Activated naive CD4-positive, alpha-beta T cell treated with anti-CD3 and anti-CD28 coated beads, Interleukin-2, amount 50 U/mL, for 24 hours (primary cell): ENCODE data around the gene LMO7.

Experiments
- H3K27ac Mint-ChIP-seq: one replicate; pipeline ENCODE4 v1.8.0; 2021; ENCODE audit warnings: mild to moderate bottlenecking, mixed read lengths
- H3K27me3 Mint-ChIP-seq: one replicate; pipeline ENCODE4 v1.8.0; 2021; ENCODE audit warnings: mixed read lengths
- H3K36me3 Mint-ChIP-seq: one replicate; pipeline ENCODE4 v1.8.0; 2021; ENCODE audit warnings: mixed read lengths
- H3K4me1 Mint-ChIP-seq: one replicate; pipeline ENCODE4 v1.8.0; 2021; ENCODE audit warnings: mixed read lengths
- H3K4me3 Mint-ChIP-seq: one replicate; pipeline ENCODE4 v1.8.0; 2021; ENCODE audit warnings: mild to moderate bottlenecking, mixed read lengths
- H3K9me3 Mint-ChIP-seq: one replicate; pipeline ENCODE4 v1.8.0; 2021; ENCODE audit warnings: mixed read lengths

Gene LMO7

DNA sequence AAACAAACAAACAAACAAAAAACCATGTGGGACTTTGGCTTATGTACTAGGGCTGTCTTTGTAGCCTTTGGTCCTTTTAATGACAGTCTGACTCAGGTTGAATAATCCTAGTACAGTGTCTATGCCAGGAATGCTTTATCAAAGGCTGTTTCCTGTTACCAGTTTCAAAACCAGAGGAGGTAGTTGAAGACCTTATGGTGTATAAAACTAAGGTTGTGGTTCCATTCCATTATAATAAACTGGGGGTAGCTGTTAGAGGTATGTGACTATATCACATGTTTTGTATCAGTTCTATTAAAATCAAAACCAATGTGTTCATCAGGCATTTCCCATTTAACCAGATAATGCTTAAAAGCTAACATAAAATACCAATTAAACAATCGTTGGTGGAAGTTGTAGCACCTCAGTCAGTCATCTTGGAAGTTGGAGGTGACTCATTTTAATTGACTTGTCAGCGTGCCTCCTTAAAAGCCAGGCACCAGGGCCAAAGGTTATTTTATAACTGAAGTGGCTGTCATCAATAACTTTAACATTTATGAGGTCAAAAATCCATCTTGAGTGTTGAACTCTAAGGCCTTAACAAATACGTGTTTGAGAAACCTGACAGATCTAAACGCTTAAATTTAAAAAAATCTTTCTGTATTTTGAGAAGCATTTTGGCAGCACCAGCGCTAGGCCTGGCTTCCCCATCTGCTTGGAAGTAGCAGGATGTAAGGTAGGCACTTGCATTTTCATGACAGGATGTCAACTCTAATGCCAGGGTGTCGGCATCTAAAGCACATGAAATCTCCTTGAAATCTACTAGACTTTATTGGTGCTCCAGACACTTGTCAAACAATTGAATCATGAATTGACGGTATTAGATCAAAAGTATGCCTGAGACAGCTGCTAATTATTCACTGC, 162.5 kb downstream of the LMO7 start:
- Mint-ChIP-seq H3K4me3 (no peak overlapping the region), H3K27me3 (no peaks in the 10 kb centered on the region), H3K27ac (no peak overlapping the region), H3K9me3 (no peaks in the 10 kb centered on the region), H3K36me3 (peaks cover 27% of the 10 kb centered on the region), H3K4me1 (peaks cover 51% of the 10 kb centered on the region)

DNA sequence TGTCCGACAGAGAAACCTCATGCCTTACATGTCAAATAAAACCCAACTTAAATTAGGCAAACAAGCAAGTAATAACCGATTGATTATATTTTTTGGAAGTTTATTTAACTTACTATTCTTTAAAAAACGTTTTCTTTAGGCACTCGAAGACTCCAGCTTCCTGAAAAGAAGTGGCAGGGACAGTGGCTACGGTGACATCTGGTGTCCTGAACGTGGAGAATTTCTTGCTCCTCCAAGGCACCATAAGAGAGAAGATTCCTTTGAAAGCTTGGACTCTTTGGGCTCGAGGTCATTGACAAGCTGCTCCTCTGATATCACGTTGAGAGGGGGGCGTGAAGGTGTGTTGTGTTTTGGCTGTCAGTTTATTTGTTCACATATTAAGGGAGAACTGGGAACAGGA, 164.4 kb downstream of the LMO7 start:
- no peak overlapping the region for H3K4me3 Mint-ChIP-seq
- no peaks in the 10 kb centered on the region for H3K9me3 Mint-ChIP-seq
- H3K36me3 Mint-ChIP-seq, result peaks cover 32% of the 10 kb centered on the region
- no peaks in the 10 kb centered on the region for H3K27me3 Mint-ChIP-seq
- H3K4me1 Mint-ChIP-seq, result peaks cover 55% of the 10 kb centered on the region
- H3K27ac Mint-ChIP-seq, result no peak overlapping the region

DNA sequence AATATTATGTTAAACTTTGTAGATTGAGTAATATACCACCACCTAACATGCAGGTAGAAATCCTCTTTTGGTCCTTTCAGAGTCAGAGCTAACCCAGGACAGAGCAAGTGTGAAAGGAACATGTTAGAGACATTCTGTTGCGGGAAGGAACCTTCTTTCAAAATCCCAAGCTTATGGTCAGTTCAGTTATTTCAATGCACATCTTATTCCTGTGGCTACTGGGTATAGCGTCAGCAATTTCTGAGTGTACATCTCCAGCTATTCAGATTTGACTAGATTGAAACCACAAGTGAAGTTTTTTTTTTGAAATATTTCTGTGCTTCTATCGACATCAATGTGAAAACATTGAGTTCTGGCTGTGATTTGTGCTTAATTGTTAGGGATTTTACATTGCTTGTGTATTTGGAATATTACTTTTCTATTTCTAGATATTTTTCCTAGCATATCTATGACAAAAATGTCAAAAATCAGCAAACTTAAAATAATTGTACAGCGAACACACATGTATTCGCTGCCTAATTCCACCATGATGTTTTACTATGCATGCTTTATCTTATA, 165.3 kb downstream of the LMO7 start:
- Mint-ChIP-seq H3K9me3 (no peaks in the 10 kb centered on the region), H3K27me3 (no peaks in the 10 kb centered on the region), H3K4me1 (peaks cover 55% of the 10 kb centered on the region), H3K36me3 (peaks cover 34% of the 10 kb centered on the region), H3K27ac (peak overlapping the region; percentile 87), H3K4me3 (no peak overlapping the region)

DNA sequence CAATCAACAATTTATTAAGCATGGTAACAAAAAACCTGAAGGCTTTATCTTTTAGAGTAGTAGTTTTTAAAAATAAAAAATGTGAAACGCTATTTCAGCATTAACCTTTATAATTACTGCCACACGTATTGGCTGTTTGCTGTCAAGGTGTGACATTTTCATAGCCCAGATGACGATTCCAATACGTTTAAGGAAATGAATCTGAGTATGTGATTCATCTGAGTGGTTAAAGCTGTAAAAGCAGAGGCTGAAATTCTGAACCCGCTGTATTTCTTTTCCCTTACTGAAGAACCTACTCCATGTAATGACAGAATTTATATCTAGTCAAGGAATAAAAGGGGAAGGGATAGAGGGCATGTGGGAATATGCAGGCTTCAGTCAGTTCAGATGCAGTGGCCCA, 166.0 kb downstream of the LMO7 start:
- H3K36me3 Mint-ChIP-seq, result peaks cover 29% of the 10 kb centered on the region
- H3K27ac Mint-ChIP-seq, result peak overlapping the region; percentile 79
- no peaks in the 10 kb centered on the region for H3K9me3 Mint-ChIP-seq
- peaks cover 55% of the 10 kb centered on the region for H3K4me1 Mint-ChIP-seq
- no peaks in the 10 kb centered on the region for H3K27me3 Mint-ChIP-seq
- H3K4me3 Mint-ChIP-seq, result peak overlapping the region; percentile 62

DNA sequence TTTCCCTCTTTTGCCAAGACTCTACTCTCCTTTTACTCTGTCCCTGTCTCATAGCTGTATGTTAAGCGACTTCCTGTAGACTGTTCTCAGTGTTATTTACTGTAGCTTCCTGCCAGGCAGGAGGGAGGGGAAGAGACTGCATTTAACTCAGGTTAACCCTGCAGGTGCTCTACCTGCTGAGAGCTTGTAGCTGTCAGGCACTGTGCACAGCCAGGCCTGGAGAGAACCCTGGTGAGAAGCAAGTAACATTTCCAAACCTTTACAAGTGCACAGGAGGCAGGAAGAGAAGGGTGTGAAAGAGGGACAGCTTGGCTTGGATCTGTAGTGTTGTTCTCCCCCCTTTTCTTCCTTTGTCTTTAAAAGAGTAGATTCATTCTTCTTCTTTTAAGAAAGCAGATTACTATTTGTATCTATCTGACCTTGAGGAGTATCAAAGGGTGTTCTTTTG, 167.1 kb downstream of the LMO7 start:
- H3K36me3 Mint-ChIP-seq, result peaks cover 35% of the 10 kb centered on the region
- H3K9me3 Mint-ChIP-seq, result no peaks in the 10 kb centered on the region
- H3K27me3 Mint-ChIP-seq, result no peaks in the 10 kb centered on the region
- H3K4me3 Mint-ChIP-seq, result peak overlapping the region; percentile 5
- H3K27ac Mint-ChIP-seq, result peak overlapping the region; percentile 79
- H3K4me1 Mint-ChIP-seq, result peaks cover 54% of the 10 kb centered on the region

DNA sequence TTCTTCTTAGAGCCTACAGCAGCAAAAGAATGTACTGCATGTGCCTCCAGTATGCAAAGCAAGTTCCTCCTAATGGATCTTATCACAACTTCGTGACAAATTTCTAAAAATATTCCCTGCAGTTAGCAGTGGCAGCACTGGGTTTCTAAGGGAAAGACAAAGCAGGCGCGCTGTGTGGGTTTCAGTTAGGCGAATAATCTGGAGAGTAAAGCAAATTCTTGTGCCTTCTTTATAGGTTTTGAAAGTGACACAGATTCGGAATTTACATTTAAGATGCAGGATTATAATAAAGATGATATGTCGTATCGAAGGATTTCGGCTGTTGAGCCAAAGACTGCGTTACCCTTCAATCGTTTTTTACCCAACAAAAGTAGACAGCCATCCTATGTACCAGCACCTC, 167.9 kb downstream of the LMO7 start:
- Mint-ChIP-seq H3K27me3 (no peaks in the 10 kb centered on the region), H3K4me3 (no peak overlapping the region), H3K9me3 (no peaks in the 10 kb centered on the region), H3K36me3 (peaks cover 30% of the 10 kb centered on the region), H3K4me1 (peaks cover 46% of the 10 kb centered on the region), H3K27ac (no peak overlapping the region)

DNA sequence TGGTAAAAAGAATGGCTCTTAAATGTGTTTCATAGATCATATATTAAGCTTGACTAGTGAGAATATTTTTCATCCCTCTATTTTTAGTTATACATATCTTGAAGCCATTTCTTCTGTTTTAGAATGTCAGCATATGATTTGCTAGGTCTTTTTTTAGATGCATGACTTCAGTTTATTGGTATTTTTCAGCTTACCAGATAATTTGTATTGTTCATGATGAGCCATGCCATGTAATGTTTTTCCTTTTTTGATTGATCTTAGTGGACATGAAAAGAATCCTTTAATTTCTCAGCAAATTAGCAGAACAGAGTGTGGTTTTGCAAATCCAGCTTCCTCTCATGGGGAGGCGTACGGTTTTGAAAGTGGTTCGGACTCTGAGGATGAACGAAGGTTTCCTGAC, 168.5 kb downstream of the LMO7 start:
- H3K36me3 Mint-ChIP-seq, result peaks cover 28% of the 10 kb centered on the region
- H3K4me3 Mint-ChIP-seq, result no peak overlapping the region
- no peak overlapping the region for H3K27ac Mint-ChIP-seq
- H3K9me3 Mint-ChIP-seq, result no peaks in the 10 kb centered on the region
- peaks cover 42% of the 10 kb centered on the region for H3K4me1 Mint-ChIP-seq
- no peaks in the 10 kb centered on the region for H3K27me3 Mint-ChIP-seq

DNA sequence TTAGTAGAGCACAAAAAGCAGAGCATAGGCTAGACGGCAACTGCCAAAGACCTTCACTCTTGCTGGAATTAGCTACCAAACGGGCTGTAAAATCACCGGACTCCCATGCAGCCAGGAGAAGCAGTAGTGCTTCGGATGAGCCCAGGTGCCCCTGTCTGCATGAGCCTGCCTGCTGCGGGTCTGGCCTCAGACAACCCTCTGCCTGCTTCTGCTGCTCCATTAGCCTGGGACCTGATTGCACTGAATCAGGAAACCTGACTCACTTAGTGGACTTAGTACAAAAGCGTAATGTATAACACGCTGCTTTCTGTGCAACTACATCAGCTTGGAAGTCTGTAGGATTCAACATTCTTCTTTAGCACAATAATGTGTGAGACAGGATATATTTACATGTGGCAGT, 170.0 kb downstream of the LMO7 start:
- peaks cover 26% of the 10 kb centered on the region for H3K36me3 Mint-ChIP-seq
- H3K4me3 Mint-ChIP-seq, result no peak overlapping the region
- no peaks in the 10 kb centered on the region for H3K27me3 Mint-ChIP-seq
- peaks cover 30% of the 10 kb centered on the region for H3K4me1 Mint-ChIP-seq
- H3K27ac Mint-ChIP-seq, result no peak overlapping the region
- no peaks in the 10 kb centered on the region for H3K9me3 Mint-ChIP-seq

DNA sequence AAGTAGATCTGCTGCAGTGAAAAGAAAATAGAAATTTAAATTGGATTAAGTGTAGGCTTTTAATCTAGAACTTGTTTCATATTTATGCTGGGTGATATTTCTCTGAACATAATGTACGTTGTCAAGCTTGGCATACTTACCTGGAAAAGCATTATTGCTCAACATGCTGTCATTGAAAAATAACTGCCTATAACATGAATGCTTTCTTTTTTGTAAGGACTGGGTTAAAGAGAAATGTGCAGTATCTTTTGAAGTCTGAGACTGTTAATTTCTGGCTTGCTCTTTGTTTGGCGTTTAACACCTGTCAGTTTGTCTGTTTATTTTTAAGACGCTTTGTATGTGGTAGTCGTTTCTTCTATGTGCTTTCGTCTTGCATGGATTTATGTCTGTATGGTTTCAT, 175.2 kb downstream of the LMO7 start:
- no peak overlapping the region for H3K4me3 Mint-ChIP-seq
- H3K9me3 Mint-ChIP-seq, result no peaks in the 10 kb centered on the region
- no peak overlapping the region for H3K27ac Mint-ChIP-seq
- peaks cover 11% of the 10 kb centered on the region for H3K36me3 Mint-ChIP-seq
- H3K27me3 Mint-ChIP-seq, result no peaks in the 10 kb centered on the region
- H3K4me1 Mint-ChIP-seq, result no peaks in the 10 kb centered on the region

DNA sequence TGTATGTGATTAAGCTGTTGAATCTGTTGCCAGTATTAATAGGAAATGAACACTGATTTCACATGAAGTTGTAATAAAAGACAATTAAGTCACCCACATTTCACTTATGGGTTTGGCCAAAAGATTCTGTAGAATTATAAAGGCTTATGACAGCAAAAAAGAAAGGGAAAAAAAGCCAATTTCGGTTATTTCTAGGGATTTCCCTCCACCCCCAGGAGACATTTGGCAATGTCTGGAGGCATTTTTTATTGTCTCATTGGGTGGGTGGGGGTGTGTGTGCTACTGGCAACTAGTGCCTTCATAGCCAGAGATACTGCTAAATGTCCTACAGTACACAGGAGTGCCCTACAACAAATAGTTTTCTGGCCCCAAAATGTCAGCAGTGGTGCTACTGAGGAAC, 175.7 kb downstream of the LMO7 start:
- Mint-ChIP-seq H3K36me3 (peaks cover 10% of the 10 kb centered on the region), H3K4me3 (no peak overlapping the region), H3K27ac (no peak overlapping the region), H3K27me3 (no peaks in the 10 kb centered on the region), H3K9me3 (no peaks in the 10 kb centered on the region), H3K4me1 (no peaks in the 10 kb centered on the region)

DNA sequence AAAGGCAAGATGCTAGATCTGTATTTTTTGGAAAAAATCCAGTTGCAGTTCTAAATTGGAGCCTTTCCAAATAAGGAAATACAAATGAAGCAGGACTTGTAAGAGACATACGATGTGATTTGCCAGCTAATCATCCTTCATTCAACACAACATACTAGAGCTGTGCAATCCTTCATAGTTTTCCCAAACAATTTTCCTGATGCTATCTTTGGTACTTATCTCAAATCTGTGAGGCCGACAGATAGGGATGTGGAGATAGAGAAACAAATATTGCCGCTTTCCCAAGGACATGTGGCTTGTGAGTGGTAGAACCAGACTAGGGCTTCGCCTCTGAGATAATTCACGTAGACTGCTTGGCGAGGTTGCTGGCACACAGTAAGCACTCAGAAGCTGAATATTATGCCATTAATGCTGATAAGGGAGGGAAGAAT, 176.6 kb downstream of the LMO7 start:
- Mint-ChIP-seq H3K27ac (no peak overlapping the region), H3K4me3 (no peak overlapping the region), H3K36me3 (peaks cover 4% of the 10 kb centered on the region), H3K27me3 (no peaks in the 10 kb centered on the region), H3K9me3 (no peaks in the 10 kb centered on the region), H3K4me1 (no peaks in the 10 kb centered on the region)

DNA sequence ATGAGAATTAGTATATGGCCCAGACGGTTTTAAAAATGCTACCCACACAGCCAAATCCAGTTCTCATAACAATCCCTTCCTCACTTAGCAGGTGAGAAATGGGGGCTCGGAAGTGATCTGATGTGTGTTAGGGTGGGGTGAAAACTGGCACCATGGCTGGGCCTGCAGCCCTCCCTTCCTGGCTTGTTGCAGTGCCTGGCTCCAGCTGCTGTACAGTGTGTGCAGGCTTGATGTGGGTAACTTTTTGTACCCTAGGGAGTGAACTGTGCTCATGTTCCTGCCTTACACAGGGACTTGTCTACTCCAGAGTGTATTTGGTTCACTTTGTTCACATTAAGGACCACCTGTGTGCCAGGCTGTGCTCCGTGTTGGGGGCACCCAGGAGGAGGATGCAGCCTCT, 177.2 kb downstream of the LMO7 start:
- no peaks in the 10 kb centered on the region for H3K4me1 Mint-ChIP-seq
- no peaks in the 10 kb centered on the region for H3K9me3 Mint-ChIP-seq
- H3K27me3 Mint-ChIP-seq, result no peaks in the 10 kb centered on the region
- H3K27ac Mint-ChIP-seq, result no peak overlapping the region
- H3K36me3 Mint-ChIP-seq, result peaks cover 2% of the 10 kb centered on the region
- H3K4me3 Mint-ChIP-seq, result no peak overlapping the region

DNA sequence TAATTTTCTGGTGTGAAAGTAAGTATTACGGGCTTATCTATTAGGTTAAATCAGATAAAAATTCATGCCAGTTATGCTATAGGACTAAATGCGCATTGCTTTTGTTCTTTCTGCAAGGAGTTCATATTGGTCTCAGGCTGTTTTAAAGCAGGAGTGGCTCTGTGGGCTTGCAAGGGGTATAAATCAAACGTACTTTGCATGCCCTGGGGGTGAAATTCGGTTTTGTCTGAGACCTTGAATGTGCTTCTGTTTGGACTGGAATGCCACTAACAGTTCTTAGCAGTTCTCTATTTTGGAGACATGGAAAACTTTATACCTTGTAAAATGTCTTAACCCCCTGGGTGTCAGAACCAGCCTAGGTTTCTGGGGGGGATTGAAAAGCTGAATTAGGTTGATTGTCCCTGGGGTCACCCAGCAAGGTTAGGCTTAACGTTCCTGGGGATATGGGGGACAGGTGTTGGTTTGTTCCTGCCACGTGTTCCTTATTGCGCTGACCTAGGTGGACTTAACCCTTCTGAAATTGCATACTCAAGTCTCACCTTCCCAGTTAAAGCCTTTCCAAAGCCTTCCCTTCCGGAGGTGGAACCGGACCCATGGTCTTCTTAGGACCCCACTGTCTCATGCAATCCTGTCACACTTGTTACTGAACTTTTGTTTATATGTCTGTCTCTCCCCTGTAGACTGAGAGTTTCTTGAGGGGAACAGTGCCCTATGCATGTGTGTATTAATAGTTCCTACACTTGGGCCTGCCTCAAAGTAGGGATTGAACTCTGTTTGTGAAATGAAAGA, 182.2 kb downstream of the LMO7 start:
- H3K9me3 Mint-ChIP-seq, result no peaks in the 10 kb centered on the region
- H3K4me3 Mint-ChIP-seq, result no peak overlapping the region
- H3K27me3 Mint-ChIP-seq, result no peaks in the 10 kb centered on the region
- H3K36me3 Mint-ChIP-seq, result peaks cover 12% of the 10 kb centered on the region
- no peak overlapping the region for H3K27ac Mint-ChIP-seq
- no peaks in the 10 kb centered on the region for H3K4me1 Mint-ChIP-seq

DNA sequence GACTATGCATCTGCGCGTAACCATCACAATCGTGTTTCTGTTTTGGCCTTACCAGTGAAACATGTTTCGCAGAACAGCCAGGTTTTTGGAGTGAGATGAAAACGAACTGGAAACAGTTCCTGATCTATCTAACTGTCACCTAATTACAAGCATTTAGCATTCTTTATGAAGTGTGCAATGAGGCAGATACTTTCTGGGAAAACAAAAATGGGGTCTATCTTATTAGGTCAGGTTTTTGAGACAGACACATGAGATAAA, 182.8 kb downstream of the LMO7 start:
- Mint-ChIP-seq H3K4me1 (no peaks in the 10 kb centered on the region), H3K36me3 (peaks cover 17% of the 10 kb centered on the region), H3K27me3 (no peaks in the 10 kb centered on the region), H3K9me3 (no peaks in the 10 kb centered on the region), H3K4me3 (no peak overlapping the region), H3K27ac (no peak overlapping the region)

DNA sequence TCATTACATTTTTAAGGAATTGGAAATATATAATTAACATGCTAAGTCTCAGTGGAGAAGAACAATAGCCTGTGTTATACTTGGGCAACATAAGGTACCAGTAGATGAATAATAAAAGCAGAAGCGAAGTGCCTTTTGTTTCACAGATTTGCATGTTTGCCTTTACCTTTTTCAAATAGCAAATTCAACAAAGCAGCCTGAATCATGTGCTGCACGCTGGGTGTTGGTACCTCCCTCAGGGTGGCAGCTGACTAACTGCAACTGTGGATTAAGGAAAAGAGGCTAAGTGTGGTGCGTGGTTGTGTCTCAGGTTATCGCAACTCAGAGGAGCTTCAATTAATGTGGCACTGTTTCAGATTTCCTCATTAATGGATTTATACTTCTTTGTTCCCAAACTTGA, 189.0 kb downstream of the LMO7 start:
- Mint-ChIP-seq H3K9me3 (peaks cover 11% of the 10 kb centered on the region), H3K27me3 (no peaks in the 10 kb centered on the region), H3K36me3 (peaks cover 48% of the 10 kb centered on the region), H3K4me3 (no peak overlapping the region), H3K27ac (no peak overlapping the region), H3K4me1 (no peaks in the 10 kb centered on the region)

DNA sequence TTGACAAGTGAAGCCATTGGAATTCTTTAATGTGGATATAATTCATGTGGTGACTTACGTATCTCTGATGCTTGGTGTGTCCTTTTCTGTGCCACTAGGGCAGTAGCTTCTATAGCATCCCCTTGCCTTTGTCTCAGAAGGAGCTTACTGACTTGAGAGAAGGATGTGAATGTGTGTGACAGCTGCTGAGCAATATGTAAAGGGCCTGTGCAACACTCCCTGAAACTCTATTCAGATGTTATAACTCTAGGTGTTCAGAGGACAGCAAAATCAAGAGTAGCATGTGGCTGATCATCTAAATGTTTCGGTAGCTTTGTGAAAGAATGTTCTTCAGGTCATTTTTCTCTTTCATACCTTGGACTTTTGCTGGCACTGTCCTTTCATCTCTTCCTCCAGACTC, 189.5 kb downstream of the LMO7 start:
- no peaks in the 10 kb centered on the region for H3K4me1 Mint-ChIP-seq
- no peaks in the 10 kb centered on the region for H3K27me3 Mint-ChIP-seq
- peaks cover 50% of the 10 kb centered on the region for H3K36me3 Mint-ChIP-seq
- peaks cover 11% of the 10 kb centered on the region for H3K9me3 Mint-ChIP-seq
- no peak overlapping the region for H3K27ac Mint-ChIP-seq
- H3K4me3 Mint-ChIP-seq, result no peak overlapping the region
